Parathyroid adenoma (tissue), 2 donors: ENCODE measurements around the gene LHFPL6.

ENCODE experiments used
- H2AFZ ChIP-seq: fragments of 300-600 bp; sonication (generic); one replicate; pipeline ENCODE4 v1.7.0; 2017; ENCODE audit warnings: antibody characterized with exemption, mild to moderate bottlenecking
- H3K27ac ChIP-seq: fragments of 300-600 bp; sonication (generic); one replicate; pipeline ENCODE4 v1.7.0; 2017
- H3K27me3 ChIP-seq: fragments of 300-600 bp; sonication (generic); one replicate; pipeline ENCODE4 v1.7.0; 2017; ENCODE audit warnings: low read length; ENCODE audit not compliant: control insufficient read depth, insufficient read depth
- H3K36me3 ChIP-seq: fragments of 300-600 bp; sonication (generic); one replicate; pipeline ENCODE4 v1.7.0; 2017; ENCODE audit warnings: low read length; ENCODE audit not compliant: control insufficient read depth, insufficient read depth
- H3K4me1 ChIP-seq: fragments of 300-600 bp; sonication (generic); one replicate; pipeline ENCODE4 v1.7.0; 2017; ENCODE audit warnings: control low read depth
- H3K4me2 ChIP-seq: fragments of 300-600 bp; sonication (generic); one replicate; pipeline ENCODE4 v1.7.0; 2017; ENCODE audit warnings: low read length
- H3K4me3 ChIP-seq: fragments of 300-600 bp; sonication (generic); one replicate; pipeline ENCODE4 v1.7.0; 2017; ENCODE audit warnings: low read depth, low read length
- H3K79me2 ChIP-seq: fragments of 300-600 bp; sonication (generic); one replicate; pipeline ENCODE4 v1.7.0; 2017; ENCODE audit warnings: control low read depth
- H3K9ac ChIP-seq: fragments of 300-600 bp; sonication (generic); one replicate; pipeline ENCODE4 v1.7.0; 2017; ENCODE audit warnings: mild to moderate bottlenecking
- H3K9me3 ChIP-seq: fragments of 300-600 bp; sonication (generic); one replicate; pipeline ENCODE4 v1.7.0; 2017; ENCODE audit warnings: low read length; ENCODE audit not compliant: control insufficient read depth
- TF ChIP-seq, protein P1 (sequence below): fragments of 300-600 bp; sonication (generic); IDR thresholded peaks from one replicate; pipeline ENCODE4 v1.7.0; 2017; ENCODE audit warnings: antibody characterized with exemption, mild to moderate bottlenecking
- donor health status: primary hyperparathyroidism.

The LHFPL6 gene

GRCh38 chr13:39587939-39588338 lies 15.1 kb downstream of the LHFPL6 start:
- Histone ChIP-seq H3K9ac (no peak overlapping the region), H3K27ac (no peak overlapping the region), H3K4me3 (no peak overlapping the region), H3K27me3 (no peaks in the 10 kb centered on the region), H3K79me2 (no peaks in the 10 kb centered on the region), H2AFZ (no peak overlapping the region), H3K4me1 (no peaks in the 10 kb centered on the region), H3K9me3 (no peaks in the 10 kb centered on the region), H3K4me2 (no peak overlapping the region), H3K36me3 (no peaks in the 10 kb centered on the region)
- TF ChIP-seq, protein P1, sequence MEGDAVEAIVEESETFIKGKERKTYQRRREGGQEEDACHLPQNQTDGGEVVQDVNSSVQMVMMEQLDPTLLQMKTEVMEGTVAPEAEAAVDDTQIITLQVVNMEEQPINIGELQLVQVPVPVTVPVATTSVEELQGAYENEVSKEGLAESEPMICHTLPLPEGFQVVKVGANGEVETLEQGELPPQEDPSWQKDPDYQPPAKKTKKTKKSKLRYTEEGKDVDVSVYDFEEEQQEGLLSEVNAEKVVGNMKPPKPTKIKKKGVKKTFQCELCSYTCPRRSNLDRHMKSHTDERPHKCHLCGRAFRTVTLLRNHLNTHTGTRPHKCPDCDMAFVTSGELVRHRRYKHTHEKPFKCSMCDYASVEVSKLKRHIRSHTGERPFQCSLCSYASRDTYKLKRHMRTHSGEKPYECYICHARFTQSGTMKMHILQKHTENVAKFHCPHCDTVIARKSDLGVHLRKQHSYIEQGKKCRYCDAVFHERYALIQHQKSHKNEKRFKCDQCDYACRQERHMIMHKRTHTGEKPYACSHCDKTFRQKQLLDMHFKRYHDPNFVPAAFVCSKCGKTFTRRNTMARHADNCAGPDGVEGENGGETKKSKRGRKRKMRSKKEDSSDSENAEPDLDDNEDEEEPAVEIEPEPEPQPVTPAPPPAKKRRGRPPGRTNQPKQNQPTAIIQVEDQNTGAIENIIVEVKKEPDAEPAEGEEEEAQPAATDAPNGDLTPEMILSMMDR, result no peak

- Histone ChIP-seq H3K36me3 (no peaks in the 10 kb centered on the region), H3K4me2 (no peak overlapping the region), H3K79me2 (no peaks in the 10 kb centered on the region), H3K9me3 (no peaks in the 10 kb centered on the region), H2AFZ (no peak overlapping the region), H3K9ac (no peak overlapping the region), H3K27ac (no peak overlapping the region), H3K4me1 (no peaks in the 10 kb centered on the region), H3K4me3 (no peak overlapping the region), H3K27me3 (no peaks in the 10 kb centered on the region)
- TF ChIP-seq, protein P1, result no peak
Observed at GRCh38 chr13:39586958-39587605, 15.9 kb downstream of the LHFPL6 start.

- Histone ChIP-seq H3K9ac (no peak overlapping the region), H3K79me2 (no peaks in the 10 kb centered on the region), H3K27ac (no peak overlapping the region)
Observed at GRCh38 chr13:39586151-39586550, 16.8 kb downstream of the LHFPL6 start.

DNA sequence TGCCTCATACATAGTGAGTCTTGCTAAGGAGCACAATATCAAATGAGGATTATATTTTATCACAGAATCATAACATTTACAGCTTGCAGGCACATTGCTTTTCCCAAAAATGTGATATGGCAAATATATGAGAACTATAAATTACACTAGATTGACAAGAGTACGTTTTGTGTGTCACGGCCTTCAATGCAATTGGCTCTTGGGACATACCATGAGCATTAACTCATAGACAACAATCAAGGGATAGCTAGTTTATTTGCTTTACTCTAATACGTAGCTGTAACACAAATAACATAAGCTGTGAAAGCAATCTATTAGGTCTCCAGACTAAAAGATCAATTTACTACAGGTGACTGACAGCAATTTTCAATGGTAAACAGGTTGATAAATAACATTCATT lies 17.8 kb downstream of the LHFPL6 start:
- Histone ChIP-seq H3K79me2 (no peaks in the 10 kb centered on the region), H3K27me3 (no peaks in the 10 kb centered on the region), H3K4me1 (no peaks in the 10 kb centered on the region)

More at GRCh38 chr13:39586151-39586550, 16.8 kb downstream of the LHFPL6 start:
- no peak overlapping the region for H3K4me3 ChIP-seq
- H3K27me3 ChIP-seq, result no peaks in the 10 kb centered on the region
- TF ChIP-seq, protein P1, result no peak
- H3K4me1 ChIP-seq, result no peaks in the 10 kb centered on the region
- no peak overlapping the region for H3K4me2 ChIP-seq
- H3K9me3 ChIP-seq, result no peaks in the 10 kb centered on the region
- no peak overlapping the region for H2AFZ ChIP-seq
- H3K36me3 ChIP-seq, result no peaks in the 10 kb centered on the region

More for the DNA sequence above, 17.8 kb downstream of the LHFPL6 start:
- H3K9me3 ChIP-seq, result no peaks in the 10 kb centered on the region
- TF ChIP-seq, protein P1, result no peak
- no peak overlapping the region for H3K9ac ChIP-seq
- no peak overlapping the region for H2AFZ ChIP-seq
- H3K27ac ChIP-seq, result no peak overlapping the region
- H3K4me2 ChIP-seq, result no peak overlapping the region
- no peaks in the 10 kb centered on the region for H3K36me3 ChIP-seq
- H3K4me3 ChIP-seq, result no peak overlapping the region
